HuH-7.5 (cell line): ENCODE measurements around the gene GATA2.

Experiments
- DNase-seq: peaks from one replicate; pipeline ENCODE4 v3.0.0; 2011; ENCODE audit warnings: low spot score

Gene GATA2

GRCh38 chr3:128492671-128493569, at the start of gene GATA2:
Gene GATA2, minus strand, starts transcription at chr3:128493201. Its CDS starts 6,170 bp downstream, at chr3:128487031.
- DNase-seq: peak; percentile 73

GRCh38 chr3:128541246-128541645, 48.2 kb upstream of the GATA2 start:
- no peak for DNase-seq

- DNase-seq: no peak
Observed at GRCh38 chr3:128539376-128539775, 46.4 kb upstream of the GATA2 start.

GRCh38 chr3:128537091-128537703, 44.2 kb upstream of the GATA2 start:
- DNase-seq: no peak

GRCh38 chr3:128532012-128532983, 39.3 kb upstream of the GATA2 start:
- DNase-seq: no peak

GRCh38 chr3:128524374-128525299, 31.6 kb upstream of the GATA2 start:
- DNase-seq: no peak

GRCh38 chr3:128523591-128523990, 30.6 kb upstream of the GATA2 start:
- DNase-seq: no peak

GRCh38 chr3:128521715-128522114, 28.7 kb upstream of the GATA2 start:
- DNase-seq: no peak

GRCh38 chr3:128518587-128519490, 25.8 kb upstream of the GATA2 start:
- no peak for DNase-seq

GRCh38 chr3:128517648-128518047, 24.6 kb upstream of the GATA2 start:
- DNase-seq: no peak

GRCh38 chr3:128515967-128516366, 23.0 kb upstream of the GATA2 start:
- DNase-seq: no peak

- no peak for DNase-seq
Observed at GRCh38 chr3:128508852-128509251, 15.9 kb upstream of the GATA2 start.

- no peak for DNase-seq
Observed at GRCh38 chr3:128506754-128507153, 13.8 kb upstream of the GATA2 start.

GRCh38 chr3:128505771-128506170, 12.8 kb upstream of the GATA2 start:
- DNase-seq: no peak

- no peak for DNase-seq
Observed at GRCh38 chr3:128504963-128505730, 12.1 kb upstream of the GATA2 start.

GRCh38 chr3:128504533-128504915, 11.5 kb upstream of the GATA2 start:
- no peak for DNase-seq

- no peak for DNase-seq
Observed at GRCh38 chr3:128503751-128504532, 10.9 kb upstream of the GATA2 start.

GRCh38 chr3:128503164-128503651, 10.2 kb upstream of the GATA2 start:
- DNase-seq: no peak
